NCI-H510A (cell line): ENCODE data around the gene GABBR2.

ENCODE experiments used
- DNase-seq: peaks from one replicate; lab custom pipeline; 2025; lab: John Stamatoyannopoulos, UW

GABBR2 gene

GRCh38 chr9:98545021-98545420, 163.7 kb downstream of the GABBR2 start:
- DNase-seq = no peak

- no peak for DNase-seq
Observed at GRCh38 chr9:98541684-98542230, 167.0 kb downstream of the GABBR2 start.

GRCh38 chr9:98540476-98540875, 168.3 kb downstream of the GABBR2 start:
- DNase-seq = no peak

- DNase-seq = no peak
Observed at GRCh38 chr9:98539954-98540353, 168.8 kb downstream of the GABBR2 start.

GRCh38 chr9:98538626-98539031, 170.1 kb downstream of the GABBR2 start:
- DNase-seq = peak; percentile 23

GRCh38 chr9:98538203-98538602, 170.5 kb downstream of the GABBR2 start:
- DNase-seq = no peak

GRCh38 chr9:98536542-98537173, 172.1 kb downstream of the GABBR2 start:
- DNase-seq = no peak

- no peak for DNase-seq
Observed at GRCh38 chr9:98533866-98534265, 174.9 kb downstream of the GABBR2 start.

GRCh38 chr9:98533132-98533531, 175.6 kb downstream of the GABBR2 start:
- DNase-seq = no peak

- DNase-seq = no peak
Observed at GRCh38 chr9:98532574-98532973, 176.2 kb downstream of the GABBR2 start.

- DNase-seq = no peak
Observed at GRCh38 chr9:98532147-98532546, 176.6 kb downstream of the GABBR2 start.

GRCh38 chr9:98530806-98531386, 177.8 kb downstream of the GABBR2 start:
- no peak for DNase-seq

GRCh38 chr9:98530275-98530674, 178.5 kb downstream of the GABBR2 start:
- DNase-seq = no peak

- DNase-seq = no peak
Observed at GRCh38 chr9:98529841-98530240, 178.9 kb downstream of the GABBR2 start.

- no peak for DNase-seq
Observed at GRCh38 chr9:98523231-98523901, 185.4 kb downstream of the GABBR2 start.

- no peak for DNase-seq
Observed at GRCh38 chr9:98522487-98522886, 186.2 kb downstream of the GABBR2 start.

- no peak for DNase-seq
Observed at GRCh38 chr9:98521141-98521540, 187.6 kb downstream of the GABBR2 start.

GRCh38 chr9:98520221-98520960, 188.3 kb downstream of the GABBR2 start:
- no peak for DNase-seq

GRCh38 chr9:98519641-98520040, 189.1 kb downstream of the GABBR2 start:
- no peak for DNase-seq

GRCh38 chr9:98518556-98518955, 190.2 kb downstream of the GABBR2 start:
- no peak for DNase-seq

- DNase-seq = no peak
Observed at GRCh38 chr9:98517761-98518160, 191.0 kb downstream of the GABBR2 start.

- no peak for DNase-seq
Observed at GRCh38 chr9:98516897-98517503, 191.7 kb downstream of the GABBR2 start.
